Measurements from ENCODE around the gene SURF4.
A peak's percentile ranks its signal among the peaks of the same experiment; 100 is the strongest.

Gene SURF4

DNA sequence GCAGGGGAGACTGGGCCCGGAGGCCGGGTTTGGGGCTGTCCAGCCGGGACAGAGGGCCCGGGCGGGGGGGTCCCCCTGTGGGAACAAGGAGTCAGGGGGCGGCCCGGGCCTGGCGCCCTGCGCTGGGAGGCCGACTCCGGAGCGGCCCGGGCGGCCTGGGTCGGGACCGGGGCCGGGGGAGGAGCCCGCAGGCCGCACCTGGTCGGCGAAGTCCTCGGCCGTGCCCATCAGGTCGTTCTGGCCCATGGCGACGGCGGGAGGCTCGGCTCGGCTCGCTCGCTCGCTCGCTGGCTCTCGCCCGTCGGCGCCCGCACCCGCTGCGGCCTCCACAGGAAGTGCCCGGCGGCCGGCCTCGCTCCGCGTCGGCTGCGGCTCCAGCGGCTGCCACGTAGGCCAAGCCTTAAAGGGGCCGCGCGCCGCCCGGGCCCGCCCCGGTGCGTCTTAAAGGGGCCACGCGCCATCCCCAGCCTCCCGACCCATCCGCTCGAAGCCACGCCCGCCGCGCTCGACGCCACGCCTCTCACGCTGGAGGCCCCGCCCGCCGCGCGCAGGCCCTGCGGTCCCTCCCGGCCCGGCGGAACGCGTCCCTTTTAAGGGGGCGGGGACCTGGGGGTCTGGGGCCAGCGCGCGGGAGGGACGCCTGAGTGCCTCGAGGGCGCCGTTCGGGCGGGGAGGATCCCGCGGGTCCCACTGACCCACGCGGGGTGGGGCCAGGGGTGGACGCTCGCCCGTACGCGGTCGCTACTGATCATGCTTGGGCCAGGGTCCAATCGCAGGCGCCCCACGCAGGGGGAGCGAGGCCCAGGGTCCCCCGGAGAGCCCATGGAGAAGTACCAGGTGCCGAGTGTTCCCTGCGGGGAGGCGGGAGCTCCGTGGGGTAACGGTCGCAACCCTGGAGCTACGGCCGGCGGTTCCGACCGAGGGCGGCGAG is at the start of gene SURF4, which contains the start of gene STKLD1:
TSS of gene SURF4 (minus strand) at position 337 of the 931 bp plus-strand sequence. CDS start at position 246, 91 bp downstream.
TSS of gene STKLD1 (plus strand) at position 643 of the 931 bp plus-strand sequence. CDS start at position 751, 108 bp downstream.
- no peaks in the 10 kb centered on the region for H3K36me3 ChIP-seq (ENCODE audit: insufficient read depth, low read length)
- H3K27ac ChIP-seq (ENCODE audit: low read depth, low read length): peak within 1 kb of the TSS; percentile 90
- H3K27me3 ChIP-seq (ENCODE audit: insufficient read depth, low read length): no peaks in the 10 kb centered on the region
- H3K4me1 ChIP-seq (ENCODE audit: control insufficient read depth, insufficient read depth, low read length, unreplicated experiment): peaks cover 24% of the 10 kb centered on the region
- H3K4me3 ChIP-seq (ENCODE audit: low read depth, low read length): peak within 1 kb of the TSS; percentile 85
- H2AFZ ChIP-seq (ENCODE audit: low read length, unreplicated experiment): peak within 1 kb of the TSS; percentile 92
- peaks cover 53% of the 10 kb centered on the region for H3K79me2 ChIP-seq (ENCODE audit: control insufficient read depth, insufficient read depth, low read length, unreplicated experiment)

DNA sequence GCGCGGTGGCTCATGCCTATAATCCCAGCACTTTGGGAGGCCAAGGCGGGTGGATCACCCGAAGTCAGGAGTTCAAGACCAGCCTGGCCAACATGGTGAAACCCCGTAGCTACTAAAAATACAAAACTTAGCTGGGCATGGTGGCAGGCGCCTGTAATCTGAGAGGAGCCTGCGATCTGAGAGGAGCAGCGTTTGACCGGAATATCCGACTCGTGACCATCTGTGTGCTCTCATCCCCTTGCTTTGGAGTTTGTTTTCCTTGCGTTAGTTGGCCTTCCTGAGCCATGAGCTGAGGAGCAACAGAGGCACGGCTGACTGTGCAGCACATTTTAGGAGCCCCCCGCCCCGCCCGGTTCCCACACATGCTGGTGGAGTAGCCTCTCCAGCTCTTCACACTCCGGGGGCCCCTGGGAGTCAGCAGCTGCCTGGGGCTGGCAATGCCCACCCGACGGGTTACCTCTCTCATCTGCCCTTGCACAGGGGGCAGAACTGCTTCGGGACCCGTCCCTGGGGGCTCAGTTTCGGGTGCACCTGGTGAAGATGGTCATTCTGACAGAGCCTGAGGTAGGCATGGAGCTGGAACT is 49.3 kb upstream of the SURF4 start:
- Histone ChIP-seq H3K36me3 (ENCODE audit: insufficient read depth, low read length) (no peaks in the 10 kb centered on the region), H3K27me3 (ENCODE audit: insufficient read depth, low read length) (0 out of 2 replicates have a peak, but pooled peaks cover 3% of the 10 kb centered on the region), H3K27ac (ENCODE audit: low read depth, low read length) (no peak overlapping the region), H3K4me3 (ENCODE audit: low read depth, low read length) (no peak overlapping the region), H2AFZ (ENCODE audit: low read length, unreplicated experiment) (no peak overlapping the region), H3K79me2 (ENCODE audit: control insufficient read depth, insufficient read depth, low read length, unreplicated experiment) (no peaks in the 10 kb centered on the region), H3K4me1 (ENCODE audit: control insufficient read depth, insufficient read depth, low read length, unreplicated experiment) (no peaks in the 10 kb centered on the region)

DNA sequence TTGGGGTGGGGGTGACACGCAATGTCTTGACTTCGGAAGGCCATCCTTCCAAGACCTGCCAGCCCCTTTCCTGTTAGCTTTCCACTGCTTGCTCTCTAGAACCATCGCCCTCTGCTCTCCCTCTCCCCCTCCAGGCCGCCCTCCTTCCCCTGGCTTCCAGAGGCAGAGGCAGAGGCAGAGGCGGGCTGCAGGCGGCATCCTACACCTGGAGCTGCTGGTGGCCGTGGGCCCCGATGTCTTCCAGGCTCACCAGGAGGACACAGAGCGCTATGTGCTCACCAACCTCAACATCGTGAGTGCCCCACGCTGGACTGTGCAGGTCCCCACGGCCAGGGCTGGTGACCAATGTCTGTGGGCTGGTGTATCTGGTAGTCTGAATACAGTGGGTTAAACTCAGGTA is 48.3 kb upstream of the SURF4 start:
- H3K27ac ChIP-seq (ENCODE audit: low read depth, low read length): no peak overlapping the region
- 0 out of 2 replicates have a peak, but pooled peaks cover 3% of the 10 kb centered on the region for H3K27me3 ChIP-seq (ENCODE audit: insufficient read depth, low read length)
- no peaks in the 10 kb centered on the region for H3K4me1 ChIP-seq (ENCODE audit: control insufficient read depth, insufficient read depth, low read length, unreplicated experiment)
- no peaks in the 10 kb centered on the region for H3K79me2 ChIP-seq (ENCODE audit: control insufficient read depth, insufficient read depth, low read length, unreplicated experiment)
- no peak overlapping the region for H2AFZ ChIP-seq (ENCODE audit: low read length, unreplicated experiment)
- no peaks in the 10 kb centered on the region for H3K36me3 ChIP-seq (ENCODE audit: insufficient read depth, low read length)
- no peak overlapping the region for H3K4me3 ChIP-seq (ENCODE audit: low read depth, low read length)

DNA sequence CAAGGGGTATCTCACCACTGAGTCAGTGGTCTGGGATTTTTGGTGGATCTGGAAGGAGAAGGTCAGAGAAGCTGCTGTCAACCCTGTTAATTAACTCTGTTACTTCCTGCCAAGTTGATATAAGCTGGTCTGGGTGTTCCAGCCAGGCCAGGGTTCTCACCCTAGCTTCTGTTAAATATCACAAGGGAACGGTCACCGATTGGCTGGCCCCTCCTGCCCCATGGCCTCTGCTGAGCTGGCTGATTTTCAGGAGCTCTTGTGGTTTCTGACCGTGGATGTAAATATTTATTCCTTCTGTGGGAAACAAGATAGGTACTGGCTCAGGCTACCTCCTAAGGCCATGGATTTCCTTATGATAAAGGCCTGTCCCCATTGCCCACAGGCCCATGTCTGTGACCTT is 47.4 kb upstream of the SURF4 start:
- H2AFZ ChIP-seq (ENCODE audit: low read length, unreplicated experiment): no peak overlapping the region
- no peaks in the 10 kb centered on the region for H3K4me1 ChIP-seq (ENCODE audit: control insufficient read depth, insufficient read depth, low read length, unreplicated experiment)
- H3K79me2 ChIP-seq (ENCODE audit: control insufficient read depth, insufficient read depth, low read length, unreplicated experiment): no peaks in the 10 kb centered on the region
- no peak overlapping the region for H3K4me3 ChIP-seq (ENCODE audit: low read depth, low read length)
- 0 out of 2 replicates have a peak, but pooled peaks cover 2% of the 10 kb centered on the region for H3K27me3 ChIP-seq (ENCODE audit: insufficient read depth, low read length)
- no peaks in the 10 kb centered on the region for H3K36me3 ChIP-seq (ENCODE audit: insufficient read depth, low read length)
- H3K27ac ChIP-seq (ENCODE audit: low read depth, low read length): no peak overlapping the region

DNA sequence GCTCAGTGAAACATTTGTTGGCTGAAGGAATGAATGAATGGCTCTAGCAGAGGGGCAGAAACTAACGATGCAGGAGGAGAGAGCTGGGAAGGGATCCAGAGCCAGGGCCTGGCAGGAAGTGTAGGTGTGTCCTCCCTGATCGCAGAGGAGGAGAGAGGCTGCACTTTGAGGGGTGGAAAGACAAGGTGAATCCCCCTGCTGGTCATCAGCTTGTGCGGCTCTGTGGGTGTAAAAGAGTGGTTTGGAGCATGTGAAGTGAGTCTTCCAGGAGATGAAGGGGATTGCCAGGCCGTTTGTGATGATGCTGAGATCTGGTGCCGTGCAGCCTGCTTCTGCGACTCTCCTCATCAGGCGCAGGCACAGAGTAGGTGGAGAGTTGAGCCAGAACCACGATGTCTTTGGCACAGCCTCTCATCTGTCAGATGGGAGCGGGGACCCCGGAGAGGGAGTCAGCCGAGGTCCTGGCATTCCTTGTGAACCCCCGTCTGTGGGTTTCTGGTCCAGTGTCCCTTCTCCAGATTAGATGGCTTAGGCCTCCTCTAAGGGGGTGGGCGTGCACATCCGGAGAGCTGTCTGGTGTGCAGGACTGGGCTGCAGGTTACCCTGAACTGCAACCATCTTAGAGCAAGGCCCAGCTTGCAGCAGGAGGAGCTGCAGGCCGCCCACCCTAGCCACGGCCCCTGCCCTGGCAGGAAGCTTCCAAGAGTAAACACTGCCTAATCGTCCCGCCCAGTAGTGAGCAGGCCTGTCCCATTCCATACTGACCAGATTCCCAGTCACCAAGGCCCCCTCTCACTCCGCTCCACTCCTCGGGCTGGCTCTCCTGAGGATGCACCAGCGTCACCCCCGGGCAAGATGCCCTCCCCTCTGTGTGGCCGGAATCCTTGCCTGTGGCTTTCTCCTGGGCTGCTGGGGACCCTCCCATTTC is 46.0 kb upstream of the SURF4 start, which contains the start of gene ADAMTS13:
TSS of gene ADAMTS13 (plus strand) at position 753 of the 928 bp plus-strand sequence. CDS start at position 830, 77 bp downstream.
- Histone ChIP-seq H3K27me3 (ENCODE audit: insufficient read depth, low read length) (no peaks in the 10 kb centered on the region), H2AFZ (ENCODE audit: low read length, unreplicated experiment) (no peak within 1 kb of the TSS), H3K79me2 (ENCODE audit: control insufficient read depth, insufficient read depth, low read length, unreplicated experiment) (peaks cover 6% of the 10 kb centered on the region), H3K4me3 (ENCODE audit: low read depth, low read length) (no peak within 1 kb of the TSS), H3K27ac (ENCODE audit: low read depth, low read length) (no peak within 1 kb of the TSS), H3K4me1 (ENCODE audit: control insufficient read depth, insufficient read depth, low read length, unreplicated experiment) (peaks cover under 1% of the 10 kb centered on the region), H3K36me3 (ENCODE audit: insufficient read depth, low read length) (no peaks in the 10 kb centered on the region)

DNA sequence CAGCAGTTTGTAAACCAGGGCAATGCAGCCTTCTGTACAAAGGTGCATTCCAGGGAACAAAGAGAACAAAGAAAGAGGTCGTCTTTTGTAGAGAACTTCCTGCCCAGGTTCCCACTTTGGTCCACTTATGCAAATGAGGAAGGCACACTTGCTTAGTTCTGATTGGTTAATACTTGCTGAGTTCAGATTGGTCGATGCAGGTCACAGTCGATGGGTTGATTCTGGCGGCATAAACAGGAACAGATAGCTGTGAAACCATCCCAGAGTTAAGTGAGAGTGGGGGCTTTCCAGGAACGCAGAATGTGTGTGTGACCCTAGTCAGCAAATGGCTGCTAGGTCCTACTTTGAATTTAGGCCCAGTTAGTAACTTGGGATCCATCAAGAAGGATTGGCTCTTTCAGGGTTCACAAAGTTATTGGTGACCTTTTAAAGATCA is 44.5 kb upstream of the SURF4 start:
- Histone ChIP-seq H3K4me1 (ENCODE audit: control insufficient read depth, insufficient read depth, low read length, unreplicated experiment) (peaks cover 12% of the 10 kb centered on the region), H3K27me3 (ENCODE audit: insufficient read depth, low read length) (no peaks in the 10 kb centered on the region), H3K36me3 (ENCODE audit: insufficient read depth, low read length) (no peaks in the 10 kb centered on the region), H3K27ac (ENCODE audit: low read depth, low read length) (no peak overlapping the region), H3K4me3 (ENCODE audit: low read depth, low read length) (no peak overlapping the region), H2AFZ (ENCODE audit: low read length, unreplicated experiment) (no peak overlapping the region), H3K79me2 (ENCODE audit: control insufficient read depth, insufficient read depth, low read length, unreplicated experiment) (peaks cover 21% of the 10 kb centered on the region)

DNA sequence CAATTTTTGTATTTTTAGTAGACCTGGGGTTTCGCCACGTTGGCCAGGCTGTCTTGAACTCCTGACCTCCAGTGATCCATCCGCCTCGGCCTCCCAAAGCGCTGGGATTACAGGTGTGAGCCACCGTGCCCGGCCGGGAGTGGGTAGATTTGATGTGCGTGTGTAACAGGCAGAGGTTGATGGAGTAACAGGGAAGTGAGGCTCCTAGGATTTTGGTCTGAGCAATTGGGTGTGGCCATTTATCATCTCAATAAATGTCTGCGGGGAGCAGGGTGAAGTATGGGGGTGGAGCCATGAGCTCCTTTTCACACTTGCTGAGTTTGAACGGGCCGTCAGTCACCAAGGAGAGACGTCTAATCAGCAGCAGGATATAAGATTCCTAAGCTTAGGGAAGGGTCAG is 43.1 kb upstream of the SURF4 start:
- Histone ChIP-seq H3K4me1 (ENCODE audit: control insufficient read depth, insufficient read depth, low read length, unreplicated experiment) (peaks cover 12% of the 10 kb centered on the region), H3K27ac (ENCODE audit: low read depth, low read length) (no peak overlapping the region), H3K27me3 (ENCODE audit: insufficient read depth, low read length) (no peaks in the 10 kb centered on the region), H3K4me3 (ENCODE audit: low read depth, low read length) (peak overlapping the region; percentile 84), H3K79me2 (ENCODE audit: control insufficient read depth, insufficient read depth, low read length, unreplicated experiment) (peaks cover 35% of the 10 kb centered on the region), H2AFZ (ENCODE audit: low read length, unreplicated experiment) (no peak overlapping the region), H3K36me3 (ENCODE audit: insufficient read depth, low read length) (peaks cover 2% of the 10 kb centered on the region; the same call in 1 of the 2 replicates)

DNA sequence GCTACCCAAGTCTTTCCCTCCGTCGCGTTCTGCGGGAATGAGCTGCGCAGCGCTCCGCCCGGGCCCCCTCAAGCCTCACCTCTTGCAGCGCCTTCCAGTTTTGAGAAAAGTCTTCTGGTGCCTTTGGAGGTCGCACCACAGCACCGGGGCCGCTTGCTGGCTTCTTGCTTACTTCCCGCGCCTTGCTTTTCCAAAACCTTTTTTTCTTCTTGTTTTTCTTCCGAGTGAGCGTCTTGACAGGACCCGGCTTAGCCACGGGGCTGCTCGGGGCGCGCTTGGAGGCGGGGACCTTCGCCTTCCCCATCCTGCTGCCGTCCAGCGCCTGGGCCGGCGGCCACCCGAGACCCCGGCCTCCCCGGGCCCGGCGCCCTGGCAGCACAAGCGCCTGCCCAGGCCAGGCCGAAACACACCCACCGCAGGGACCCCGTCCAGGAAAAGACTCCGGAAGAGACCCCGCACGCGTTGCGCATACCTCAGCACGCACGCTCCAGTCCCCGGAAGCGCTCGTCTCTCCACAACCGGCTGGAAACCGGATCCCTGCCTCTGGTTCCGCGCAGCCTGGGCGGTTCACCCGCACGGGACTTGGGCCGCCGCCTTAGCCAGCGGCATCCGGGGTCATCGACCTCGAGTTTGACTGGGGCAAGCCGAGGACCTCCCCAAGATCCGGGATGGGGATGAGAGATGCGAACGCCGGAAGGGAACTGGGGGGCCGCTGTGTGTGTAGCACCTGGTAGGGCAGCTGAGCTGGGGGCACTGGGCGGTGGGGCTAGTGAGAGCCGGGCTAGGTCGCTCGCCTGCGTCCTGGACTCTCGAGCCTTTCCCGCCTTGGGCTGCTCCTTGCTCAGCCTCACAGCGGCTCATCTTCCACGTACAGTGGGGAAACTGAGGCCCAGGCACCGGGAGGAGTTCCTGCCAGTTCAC is 41.9 kb upstream of the SURF4 start, which contains the start of gene REXO4:
TSS of gene REXO4 (minus strand) at position 470 of the 921 bp plus-strand sequence. CDS start at position 304, 166 bp downstream.
- peak within 1 kb of the TSS; percentile 79 for H2AFZ ChIP-seq (ENCODE audit: low read length, unreplicated experiment)
- peak within 1 kb of the TSS; percentile 84 for H3K4me3 ChIP-seq (ENCODE audit: low read depth, low read length)
- H3K27me3 ChIP-seq (ENCODE audit: insufficient read depth, low read length): no peaks in the 10 kb centered on the region
- peaks cover 2% of the 10 kb centered on the region; the same call in 1 of the 2 replicates for H3K36me3 ChIP-seq (ENCODE audit: insufficient read depth, low read length)
- peaks cover 40% of the 10 kb centered on the region for H3K79me2 ChIP-seq (ENCODE audit: control insufficient read depth, insufficient read depth, low read length, unreplicated experiment)
- peak within 1 kb of the TSS; percentile 61 for H3K27ac ChIP-seq (ENCODE audit: low read depth, low read length)
- peaks cover 12% of the 10 kb centered on the region for H3K4me1 ChIP-seq (ENCODE audit: control insufficient read depth, insufficient read depth, low read length, unreplicated experiment)

DNA sequence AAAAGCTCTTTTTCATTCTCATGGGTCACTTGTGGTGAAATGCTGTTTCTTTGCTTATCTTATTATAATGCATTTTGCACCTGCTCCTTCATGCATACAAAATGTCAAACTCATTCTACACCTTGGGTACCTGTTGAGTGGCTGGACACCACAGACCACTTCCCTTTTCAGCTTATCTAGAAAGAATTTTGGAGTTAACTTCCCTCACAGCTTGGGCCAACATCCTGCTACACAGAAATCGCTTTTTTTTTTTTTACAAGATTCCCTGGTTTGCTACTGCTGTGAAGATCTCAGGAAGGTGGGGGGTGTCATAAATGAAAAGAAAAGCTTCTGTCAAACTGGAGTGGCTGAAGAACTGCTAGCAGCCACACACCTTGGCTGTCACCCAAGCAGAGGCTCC is 39.3 kb upstream of the SURF4 start:
- Histone ChIP-seq H3K4me3 (ENCODE audit: low read depth, low read length) (no peak overlapping the region), H3K79me2 (ENCODE audit: control insufficient read depth, insufficient read depth, low read length, unreplicated experiment) (peaks cover 44% of the 10 kb centered on the region), H3K4me1 (ENCODE audit: control insufficient read depth, insufficient read depth, low read length, unreplicated experiment) (peaks cover 12% of the 10 kb centered on the region), H3K27me3 (ENCODE audit: insufficient read depth, low read length) (no peaks in the 10 kb centered on the region), H2AFZ (ENCODE audit: low read length, unreplicated experiment) (no peak overlapping the region), H3K27ac (ENCODE audit: low read depth, low read length) (no peak overlapping the region), H3K36me3 (ENCODE audit: insufficient read depth, low read length) (peaks cover 6% of the 10 kb centered on the region; the same call in 1 of the 2 replicates)

Measured in ACC112 (cell line).